ENCODE data around the gene ATP8B3. TPM values are rescaled to one million over a fixed set of nuclear protein-coding genes. Genes with fewer than 3 reads are reported as not detected.

ATP8B3 gene
- total and polyA plus RNA-seq, 2 of the 13 experiments (the other 11 are each of a cell fraction or from before 2014, with no cell fraction given): 2.6 to 5.9 TPM

- FAIRE-seq (no peak), ATAC-seq (no peak), DNase-seq (ENCODE audit: low spot score) (no peak)
- ChIA-PET POLR2A (no interaction called here), CTCF (ENCODE audit: low intra/inter-chr PET ratio, low total read pairs) (no interaction called here)
- TF ChIP-seq ZBTB20 (CRISPR knock-in tag; IDR thresholded peaks at IDR 0.05; ENCODE audit: borderline replicate concordance, low read depth) (no peak), ZNF790 (CRISPR knock-in tag; IDR thresholded peaks at IDR 0.05; ENCODE audit: borderline replicate concordance) (no peak), RARG (CRISPR knock-in tag; IDR thresholded peaks at IDR 0.05; ENCODE audit: low read depth) (no peak), NFIB (CRISPR knock-in tag; IDR thresholded peaks at IDR 0.05; ENCODE audit: borderline replicate concordance) (no peak), MZF1 (CRISPR knock-in tag; IDR thresholded peaks at IDR 0.05; ENCODE audit: borderline replicate concordance) (no peak), ZNF362 (CRISPR knock-in tag; IDR thresholded peaks at IDR 0.05; ENCODE audit: borderline replicate concordance) (no peak), E2F1 (CRISPR knock-in tag; IDR thresholded peaks at IDR 0.05) (no peak), AGO2 (optimal IDR thresholded peaks at IDR 0.05; ENCODE audit: low read depth, low read length) (no peak), ZNF317 (CRISPR knock-in tag; IDR thresholded peaks at IDR 0.05) (no peak), ZNF605 (CRISPR knock-in tag; IDR thresholded peaks at IDR 0.05) (no peak), PLSCR1 (CRISPR knock-in tag; IDR thresholded peaks at IDR 0.05; ENCODE audit: borderline replicate concordance) (no peak), MBD4 (IDR thresholded peaks at IDR 0.05; ENCODE audit: borderline replicate concordance, low read length) (no peak), POLR2AphosphoS2 (IDR thresholded peaks at IDR 0.05; ENCODE audit: low read depth, low read length) (no peak)
- H3K4me2 ChIP-seq (ENCODE audit: low read depth, low read length): no peak overlapping the region
- peaks cover 18% of the 10 kb centered on the region for H3K4me1 ChIP-seq (ENCODE audit: insufficient read depth, low read length)
- in situ Hi-C loops (cut with HindIII; ENCODE audit: extremely low pct_ligation_motif_present, low pct_unique_long_range_greater_than_20kb) (no loop called here), intact Hi-C loops (cut with micrococcal nuclease; ENCODE audit: unreplicated experiment) (no loop called here)
- no peaks in the 10 kb centered on the region for H4K20me1 ChIP-seq (ENCODE audit: insufficient read depth, low read length)
- no peaks in the 10 kb centered on the region for H3K36me3 ChIP-seq (replicated peaks in 1 of 2; ENCODE audit: control insufficient read depth in 1 of 2, insufficient read depth in 2 of 2, low read length in 2 of 2)
- H3K79me2 ChIP-seq (ENCODE audit: insufficient read depth, low read length): no peaks in the 10 kb centered on the region
- 85% methylated on average over 11 of the region's 18 CpGs for WGBS (ENCODE audit: low lambda C conversion rate)
- no peak overlapping the region for H3K4me3 ChIP-seq (replicated peaks in 1 of 3; ENCODE audit: insufficient read depth in 1 of 3, low read depth in 2 of 3, low read length in 3 of 3)
- H3K9me3 ChIP-seq (ENCODE audit: low read length): no peaks in the 10 kb centered on the region
- H3K27ac ChIP-seq (ENCODE audit: extremely low read length, insufficient read depth, low read length): no peak overlapping the region
- H2AFZ ChIP-seq (ENCODE audit: low read length): no peak overlapping the region
- no TSS peak for BruUV-seq (replicated peaks)
- no peaks in the 10 kb centered on the region; a peak in 1 of 5 replicates for H3K27me3 ChIP-seq (ENCODE audit: control insufficient read depth in 1 of 2, insufficient read depth in 2 of 2, low read length in 2 of 2)
- no peak overlapping the region for H3K9ac ChIP-seq (ENCODE audit: insufficient read depth, low read depth, low read length)
Measured at GRCh38 chr19:1809678-1810077, 2.4 kb downstream of the ATP8B3 start.
